GM13977 (cell line): ENCODE data around the gene SKI.

Source experiments
- DNase-seq: peaks from one replicate; pipeline ENCODE4 v3.0.0; 2012; ENCODE audit warnings: low spot score
- in situ Hi-C: fragments of 300-500 bp; cut with MboI; formaldehyde crosslinking; loops from one replicate; pipeline ENCODE4 v1.12.0; 2022; ENCODE audit warnings: low sequenced_read_pairs, low pct_unique_long_range_greater_than_20kb, mixed read lengths, inconsistent platforms; ENCODE audit not compliant: unreplicated experiment
- TF ChIP-seq, protein P1 (sequence below): IDR thresholded peaks from 2 replicates; pipeline ENCODE4 v1.5.1; 2012; ENCODE audit warnings: mild to moderate bottlenecking, control low read depth; ENCODE audit not compliant: insufficient read depth; ENCODE audit errors: extremely low read depth, missing control alignments

SKI gene

DNA sequence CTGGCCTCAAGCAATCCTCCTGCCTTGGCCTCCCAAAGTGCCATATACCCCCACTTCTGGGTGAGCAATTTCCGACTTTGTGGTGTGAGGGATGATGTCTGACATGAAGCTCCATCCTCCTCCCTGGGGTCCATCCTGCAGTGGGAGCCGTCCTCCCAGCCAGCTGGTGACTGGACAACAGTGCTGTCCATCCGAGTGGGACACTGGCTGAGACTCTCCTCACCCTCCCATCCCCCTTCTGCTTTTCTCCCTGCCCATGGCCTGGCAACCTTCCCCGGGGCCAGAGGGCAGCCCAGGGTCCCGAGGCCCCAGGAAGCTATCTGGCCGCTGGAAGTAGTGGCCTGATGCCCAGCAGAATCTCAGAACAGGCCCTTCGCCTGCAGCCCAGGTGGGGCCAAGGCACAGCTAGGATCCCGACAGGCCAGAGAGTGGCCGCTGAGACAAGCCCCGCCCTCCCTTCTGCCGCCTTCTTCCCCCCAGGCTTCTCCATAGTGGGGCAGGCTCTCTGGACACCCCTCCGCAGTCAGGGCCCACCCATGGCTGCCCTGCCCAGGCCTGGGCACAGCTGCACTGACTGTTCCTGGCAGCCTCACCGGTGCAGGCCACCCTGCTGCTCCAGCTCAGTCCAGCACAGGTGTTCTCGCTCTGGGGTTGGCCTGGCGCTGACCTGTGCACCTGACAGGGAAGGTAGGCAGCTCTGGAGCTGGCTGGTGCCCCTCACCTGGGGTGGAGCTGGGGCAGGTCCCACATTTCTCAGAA lies 25.1 kb upstream of the SKI start:
- TF ChIP-seq, protein P1, sequence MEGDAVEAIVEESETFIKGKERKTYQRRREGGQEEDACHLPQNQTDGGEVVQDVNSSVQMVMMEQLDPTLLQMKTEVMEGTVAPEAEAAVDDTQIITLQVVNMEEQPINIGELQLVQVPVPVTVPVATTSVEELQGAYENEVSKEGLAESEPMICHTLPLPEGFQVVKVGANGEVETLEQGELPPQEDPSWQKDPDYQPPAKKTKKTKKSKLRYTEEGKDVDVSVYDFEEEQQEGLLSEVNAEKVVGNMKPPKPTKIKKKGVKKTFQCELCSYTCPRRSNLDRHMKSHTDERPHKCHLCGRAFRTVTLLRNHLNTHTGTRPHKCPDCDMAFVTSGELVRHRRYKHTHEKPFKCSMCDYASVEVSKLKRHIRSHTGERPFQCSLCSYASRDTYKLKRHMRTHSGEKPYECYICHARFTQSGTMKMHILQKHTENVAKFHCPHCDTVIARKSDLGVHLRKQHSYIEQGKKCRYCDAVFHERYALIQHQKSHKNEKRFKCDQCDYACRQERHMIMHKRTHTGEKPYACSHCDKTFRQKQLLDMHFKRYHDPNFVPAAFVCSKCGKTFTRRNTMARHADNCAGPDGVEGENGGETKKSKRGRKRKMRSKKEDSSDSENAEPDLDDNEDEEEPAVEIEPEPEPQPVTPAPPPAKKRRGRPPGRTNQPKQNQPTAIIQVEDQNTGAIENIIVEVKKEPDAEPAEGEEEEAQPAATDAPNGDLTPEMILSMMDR: no peak
- in situ Hi-C loops: no loop called here
- no peak for DNase-seq

DNA sequence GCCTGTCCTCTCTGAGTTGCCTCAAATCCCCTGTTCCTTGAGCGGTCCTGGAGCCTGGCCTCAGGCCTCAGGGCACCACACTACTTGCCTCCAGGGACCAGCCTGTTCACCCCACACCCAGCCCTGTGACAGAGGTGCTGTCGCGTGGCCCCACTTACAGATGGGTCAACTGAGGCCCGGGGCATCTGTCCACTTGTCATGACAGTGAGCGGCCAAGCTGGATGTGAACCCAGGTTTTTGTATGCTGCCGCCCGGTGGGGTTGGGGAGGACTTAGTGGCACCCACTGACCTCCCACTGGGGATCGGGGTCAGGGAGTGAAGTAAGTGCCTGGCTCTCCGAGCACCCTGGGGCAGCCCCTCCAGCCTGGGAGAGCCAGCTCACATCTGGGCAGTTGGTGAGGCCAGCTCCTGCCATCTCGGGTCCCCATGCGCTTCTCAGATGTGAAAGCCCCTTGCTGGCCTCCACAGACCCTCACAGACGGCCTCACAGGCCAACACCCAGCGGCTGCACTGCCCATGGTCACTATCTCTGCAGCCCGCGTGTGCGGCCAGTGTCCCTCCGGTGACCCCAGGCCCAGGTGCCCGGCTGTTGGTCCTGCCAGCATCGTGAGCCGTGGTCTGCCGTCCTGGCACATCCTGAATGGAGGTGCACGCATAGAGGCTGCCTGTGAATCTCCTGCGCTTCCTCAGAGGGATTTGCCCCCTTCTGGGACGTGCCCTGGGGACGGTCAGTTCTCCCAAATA lies 24.3 kb upstream of the SKI start:
- DNase-seq: no peak
- TF ChIP-seq, protein P1: no peak
- in situ Hi-C loops: no loop called here

DNA sequence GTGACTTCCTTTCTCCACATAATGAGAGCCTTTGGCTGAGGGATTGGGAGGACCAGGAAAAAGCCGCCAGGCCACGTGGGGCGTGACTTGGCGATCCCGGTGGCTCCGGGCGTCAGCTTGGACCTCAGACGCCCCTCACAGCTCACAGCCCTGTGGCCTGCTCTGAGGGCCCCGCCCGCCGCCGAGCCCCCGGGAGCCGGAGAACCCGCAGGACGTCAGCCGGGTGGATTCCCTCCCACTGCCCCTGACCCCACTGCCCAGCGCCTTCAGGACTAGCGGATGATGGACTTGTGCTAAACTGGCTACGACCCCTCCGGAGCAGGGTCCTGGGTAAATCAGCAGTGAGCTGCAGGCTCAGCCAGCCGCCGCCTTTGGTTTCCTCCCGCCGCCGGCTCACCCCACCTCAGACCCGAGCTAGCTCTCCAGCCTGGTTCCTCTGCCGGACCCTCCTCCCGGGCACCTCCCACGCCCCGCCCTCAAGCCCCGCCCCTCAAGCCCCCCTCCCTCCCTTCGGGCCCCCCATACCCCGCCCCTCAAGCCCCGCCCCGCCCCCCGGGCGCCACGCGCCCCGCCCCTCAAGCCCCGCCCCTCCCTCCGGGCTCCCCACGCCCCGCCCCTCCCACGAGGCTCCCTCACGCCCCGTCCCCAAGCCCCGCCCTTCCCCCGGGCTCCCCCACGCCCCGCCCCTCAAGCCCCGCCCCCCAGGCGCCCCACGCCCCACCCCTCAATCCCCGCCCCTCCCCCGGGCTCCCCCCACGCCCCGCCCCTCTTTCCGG lies 23.5 kb upstream of the SKI start:
- TF ChIP-seq, protein P1: no peak
- in situ Hi-C loops: no loop called here
- peak; percentile 99 for DNase-seq

DNA sequence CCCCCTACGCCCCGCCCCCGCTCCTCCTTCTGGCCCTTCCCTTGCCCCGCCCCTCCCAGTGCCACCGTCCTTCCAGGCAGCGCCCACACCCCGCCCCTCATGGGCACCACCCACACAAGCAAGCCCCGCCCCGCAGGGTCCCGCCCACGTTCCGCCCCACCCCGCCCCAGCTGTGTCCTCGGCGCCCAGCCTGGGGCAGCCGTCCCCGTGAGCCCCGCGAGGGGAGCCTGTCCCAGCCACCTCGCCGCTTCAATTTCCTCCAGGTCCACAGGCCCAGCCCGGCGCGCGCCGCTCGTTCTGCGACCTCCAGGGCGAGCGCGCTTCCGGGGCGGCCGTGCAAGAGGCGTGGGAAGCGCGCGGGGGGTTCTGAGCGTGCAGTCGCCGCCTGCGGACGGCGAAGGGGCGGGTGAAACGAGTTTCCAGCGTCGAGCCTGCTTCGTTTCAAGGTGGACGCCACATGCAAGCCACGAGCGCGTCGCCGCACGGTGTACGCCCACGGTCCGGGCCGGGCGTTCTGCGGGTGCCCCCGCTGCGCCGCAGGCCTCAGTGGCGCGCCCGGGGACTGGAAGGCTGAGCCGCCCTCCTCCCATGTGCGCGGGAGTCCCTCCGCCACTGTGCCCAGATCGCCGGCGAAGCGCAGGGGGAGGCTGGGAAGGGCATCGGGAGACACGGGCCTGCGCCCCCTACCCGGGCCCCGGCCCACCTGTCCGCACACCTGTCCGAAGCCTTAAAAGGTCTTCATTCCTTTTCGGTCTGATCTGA lies 22.7 kb upstream of the SKI start:
- TF ChIP-seq, protein P1: no peak
- no peak for DNase-seq
- in situ Hi-C loops: no loop called here

DNA sequence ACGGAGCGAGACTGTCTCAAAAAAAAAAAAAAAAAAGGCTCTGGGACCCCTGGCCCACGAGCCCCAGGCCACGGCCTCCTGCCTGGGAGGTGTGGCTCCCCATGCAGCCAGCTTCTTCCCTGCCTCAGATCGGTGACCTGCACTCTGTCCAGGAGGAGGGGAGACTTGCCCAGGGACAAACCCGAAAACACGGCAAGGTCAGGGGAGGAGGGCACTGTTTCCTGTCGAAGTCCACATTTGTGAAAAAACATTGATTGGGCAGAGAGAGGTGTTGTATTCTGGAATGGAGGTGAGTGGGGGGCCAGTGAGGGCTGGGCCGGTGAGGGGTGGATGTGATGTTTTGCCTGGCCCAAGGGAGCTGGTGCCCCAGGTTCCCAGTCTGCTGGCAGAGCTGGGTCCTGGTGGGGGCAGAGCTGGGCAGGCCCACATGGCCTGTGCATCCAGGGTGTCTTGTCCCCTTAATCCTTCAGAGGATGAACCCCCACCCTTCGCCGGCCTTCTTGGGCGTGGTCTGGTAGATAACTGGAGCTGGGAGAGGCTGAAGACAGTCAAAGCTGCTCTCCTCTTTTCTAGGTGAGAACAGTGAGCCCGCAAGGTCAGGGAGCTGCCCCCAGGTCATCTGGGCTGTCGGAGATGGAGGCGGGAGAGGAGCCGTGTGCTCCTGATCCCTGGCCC lies 21.2 kb upstream of the SKI start:
- in situ Hi-C loops: no loop called here
- TF ChIP-seq, protein P1: no peak
- DNase-seq: no peak
